A673 (cell line): ENCODE results near the gene DCAF15.

ENCODE experiments used
- CTCF ChIP-seq: fragments of 300-800, 200-600 bp; sonication (generic); conservative IDR thresholded peaks from 2 replicates; pipeline ENCODE4 v1.5.1; 2017; ENCODE audit warnings: low read depth, mild to moderate bottlenecking, antibody characterized with exemption, low read length, moderate library complexity, mixed read lengths
- EZH2 ChIP-seq: fragments of 200-600 bp; sonication (generic); IDR thresholded peaks from 2 replicates; pipeline ENCODE4 v1.6.1; 2017; ENCODE audit warnings: borderline replicate concordance, low read depth, mild to moderate bottlenecking, mixed read lengths, antibody characterized with exemption, low read length; ENCODE audit not compliant: poor library complexity, severe bottlenecking

- no peak for TF ChIP-seq CTCF
- TF ChIP-seq EZH2: no peak
These were observed 24.1 kb downstream of the DCAF15 start for GRCh38 chr19:13976446-13976845.
